ENCODE data around the gene CBX3.
"Not testable (repeated sequence)": the region's sequence is repeated elsewhere in the genome, so short reads cannot be mapped to it uniquely, and the experiment has no call there.

Gene CBX3

DNA sequence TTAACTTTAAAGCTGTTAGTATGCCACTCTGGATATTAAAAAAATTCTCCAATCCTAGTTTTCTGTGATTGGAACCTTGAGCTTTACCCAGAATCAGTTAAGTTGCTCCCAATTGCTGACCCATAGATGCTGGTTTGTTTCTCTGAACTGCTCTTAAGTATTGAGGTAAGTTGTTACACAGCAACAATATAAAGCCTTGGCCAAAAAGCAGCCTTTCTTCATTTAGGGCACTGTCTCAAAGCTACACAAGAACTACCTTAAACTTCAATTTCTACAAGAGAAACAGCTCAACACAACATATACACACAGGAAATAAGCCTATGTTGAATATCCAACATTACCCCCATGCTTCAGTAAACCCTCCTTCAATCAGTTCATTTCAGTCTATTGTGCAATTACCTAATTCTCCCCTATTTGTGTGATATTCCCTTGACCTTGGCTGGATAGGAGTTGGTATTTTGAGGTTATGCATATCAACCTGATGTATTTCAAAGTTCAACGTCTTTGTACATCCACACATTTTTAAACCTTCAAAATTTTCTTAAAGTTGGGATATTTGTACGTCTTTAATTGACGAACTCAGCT is 12.5 kb upstream of the CBX3 start:
- DNase-seq: no peak

DNA sequence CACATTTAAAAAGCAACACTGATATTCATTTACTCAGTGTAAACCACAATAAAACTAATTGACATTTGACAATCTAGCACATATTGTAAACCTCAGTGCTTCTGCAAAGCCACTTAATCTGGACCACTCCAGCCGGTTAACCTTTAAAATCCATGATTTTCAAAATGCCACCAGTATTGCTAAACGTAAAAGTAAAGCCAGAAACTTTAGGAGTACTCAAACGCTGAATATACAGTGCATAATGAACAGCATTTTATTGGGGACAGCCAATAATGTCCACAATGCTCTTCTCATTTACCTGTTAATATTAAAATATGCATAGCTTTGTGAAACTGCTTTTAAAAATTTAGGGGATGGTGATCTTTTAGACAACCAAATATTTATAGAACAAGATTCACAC is 11.8 kb upstream of the CBX3 start:
- DNase-seq: no peak

DNA sequence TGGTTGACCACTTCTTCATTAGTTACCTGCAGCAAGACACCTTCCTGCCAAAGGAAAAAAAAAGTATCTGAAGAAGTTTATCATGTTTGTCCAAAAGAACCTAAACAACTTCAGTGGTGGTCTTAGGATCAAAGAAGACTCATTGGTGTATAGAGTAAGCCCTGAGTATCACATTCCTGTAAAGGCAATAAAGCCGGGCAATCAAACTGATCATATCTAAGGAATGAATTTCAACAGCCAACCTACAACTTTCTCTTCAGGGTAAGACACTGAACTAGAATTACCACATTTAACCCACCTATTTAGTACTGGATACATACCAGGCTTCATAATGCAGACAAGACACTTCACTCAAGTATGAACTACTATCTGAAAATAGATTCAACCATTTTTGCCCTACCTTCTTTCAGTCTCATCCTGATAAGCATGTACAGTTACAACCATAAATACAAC is 11.1 kb upstream of the CBX3 start:
- no peak for DNase-seq

DNA sequence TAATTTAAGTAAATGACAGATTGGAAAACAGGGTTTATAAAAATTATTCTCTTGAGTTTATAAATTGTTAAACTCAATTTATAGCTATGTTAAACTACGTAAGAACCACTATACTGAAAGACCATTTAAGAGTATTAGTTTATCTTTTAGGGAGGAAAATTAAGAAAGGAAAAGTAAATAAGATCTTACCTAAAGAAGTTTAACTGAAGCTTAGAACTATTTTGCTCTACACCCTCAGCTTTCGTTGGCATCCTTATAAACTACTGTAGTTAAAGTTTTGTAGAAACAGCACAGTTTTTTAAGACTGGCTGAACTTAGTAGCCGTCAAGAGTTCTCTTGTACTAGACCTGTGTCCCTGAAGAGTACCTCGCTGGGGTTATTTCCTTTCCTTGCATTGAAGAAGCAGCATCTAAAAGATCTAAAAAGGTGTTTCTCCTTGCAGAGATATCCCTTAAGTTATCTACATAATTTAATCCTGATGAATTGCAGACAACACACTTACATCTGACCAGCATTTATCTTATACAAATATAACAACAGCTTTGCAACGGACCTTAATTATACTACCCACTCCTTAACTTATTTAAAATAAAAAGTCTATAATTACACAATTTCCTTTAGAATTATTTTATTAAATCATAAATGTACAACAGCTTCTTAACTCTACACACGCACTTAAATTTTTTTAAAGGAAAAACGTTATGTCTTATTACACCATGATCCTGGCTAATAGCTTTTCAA is 10.1 kb upstream of the CBX3 start:
- DNase-seq: no peak

DNA sequence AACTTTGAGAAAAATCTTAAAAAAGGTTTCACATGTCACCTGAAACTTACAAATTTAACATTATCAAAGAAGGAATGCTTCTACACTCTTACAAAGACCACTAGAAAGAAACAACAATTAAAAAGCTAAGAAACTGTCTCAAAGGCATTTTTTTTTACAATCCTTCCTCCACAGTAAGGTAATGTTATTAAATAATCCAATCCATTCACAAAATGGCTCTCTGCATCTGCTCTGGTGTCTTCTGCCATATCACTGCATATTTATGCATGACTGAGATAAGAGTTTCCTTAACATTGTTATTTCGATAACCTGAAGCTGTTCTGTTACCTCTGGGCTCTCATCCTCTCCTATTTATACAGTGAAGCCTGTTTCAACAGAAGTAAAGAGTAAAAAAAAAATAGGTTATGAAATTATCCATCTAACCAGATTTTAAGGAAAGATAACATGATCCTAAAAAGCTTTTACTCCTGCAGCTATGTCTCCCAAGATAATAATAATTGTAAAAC is 9.5 kb upstream of the CBX3 start:
- no peak for DNase-seq

DNA sequence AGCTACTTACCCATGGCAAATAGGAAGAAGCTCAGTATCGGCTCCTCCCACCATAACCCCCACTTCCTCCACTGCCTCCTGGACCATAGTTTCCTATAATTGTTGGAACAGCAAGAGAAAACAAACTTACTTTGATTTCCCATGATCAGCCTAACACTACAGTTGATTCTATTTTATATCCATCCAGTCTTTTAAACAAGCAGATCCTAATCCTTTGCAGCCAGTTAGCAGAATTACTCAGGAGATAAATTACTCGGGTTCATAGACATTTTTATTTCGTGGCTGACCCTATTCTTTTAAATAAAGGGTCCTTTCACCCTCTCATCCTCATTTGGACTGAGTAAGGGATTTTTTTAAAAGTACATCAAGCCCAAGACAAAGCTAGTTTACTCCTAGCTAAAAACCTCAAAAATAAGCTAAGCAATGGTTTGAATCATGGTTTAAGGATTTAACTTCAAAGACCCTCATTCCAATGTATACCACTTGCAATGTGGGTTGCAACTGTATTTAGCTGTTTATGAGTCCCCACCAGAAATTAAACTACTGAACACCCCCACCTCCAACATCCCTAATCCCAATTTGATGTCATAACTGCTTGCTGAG is 9.0 kb upstream of the CBX3 start:
- DNase-seq: no peak

DNA sequence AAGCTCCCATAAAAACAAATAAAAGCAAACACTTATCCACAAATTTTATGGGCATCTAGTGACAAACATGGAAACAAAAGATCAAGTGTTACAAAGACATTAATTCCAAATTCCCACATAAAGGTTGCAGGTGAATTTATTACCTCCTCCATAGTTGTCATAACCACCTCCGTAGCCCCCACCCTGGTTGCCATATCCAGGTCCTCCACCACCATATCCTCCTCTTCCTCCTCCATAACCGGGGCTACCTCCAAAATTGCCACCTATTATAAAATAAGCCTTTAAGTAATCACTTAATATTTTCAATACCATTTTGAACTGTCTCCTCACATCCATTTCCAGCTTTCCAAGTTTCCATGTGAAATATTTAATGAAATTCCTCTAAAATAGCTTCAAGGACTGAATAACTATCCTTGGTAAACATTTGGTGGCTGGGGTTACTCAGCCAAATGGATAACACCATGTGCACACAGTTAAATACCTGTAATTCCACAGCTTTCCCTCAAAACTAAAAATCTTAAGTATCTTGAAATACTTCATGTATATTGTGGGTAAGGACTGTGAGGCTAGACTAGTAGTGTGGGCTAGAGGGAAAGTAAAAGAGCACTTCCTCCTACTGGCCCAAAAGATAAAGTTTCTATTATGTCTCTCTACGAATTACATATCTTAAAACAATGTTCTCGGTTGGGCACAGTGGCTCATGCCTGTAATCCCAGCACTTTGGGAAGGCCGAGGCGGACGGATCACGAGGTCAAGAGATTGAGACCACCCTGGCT is 7.9 kb upstream of the CBX3 start:
- DNase-seq: no peak

DNA sequence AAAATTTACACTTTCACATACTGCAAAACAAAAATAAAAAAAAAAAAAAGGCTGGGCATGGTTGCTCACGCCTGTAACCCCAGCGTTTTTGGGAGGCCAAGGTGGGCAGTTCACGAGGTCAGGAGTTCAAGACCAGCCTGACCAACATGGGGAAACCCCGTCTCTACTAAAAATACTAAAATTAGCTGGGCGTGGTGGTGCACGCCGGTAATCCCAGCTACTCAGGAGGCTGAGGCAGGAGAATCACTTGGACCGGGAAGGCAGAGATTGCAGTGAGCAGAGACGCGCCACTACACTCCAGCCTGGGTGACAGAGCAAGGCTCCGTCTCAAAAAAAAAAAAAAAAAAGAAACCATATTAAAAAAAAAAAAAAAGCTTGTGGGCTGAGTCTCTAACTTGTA is 6.8 kb upstream of the CBX3 start:
- DNase-seq: not testable (repeated sequence)

DNA sequence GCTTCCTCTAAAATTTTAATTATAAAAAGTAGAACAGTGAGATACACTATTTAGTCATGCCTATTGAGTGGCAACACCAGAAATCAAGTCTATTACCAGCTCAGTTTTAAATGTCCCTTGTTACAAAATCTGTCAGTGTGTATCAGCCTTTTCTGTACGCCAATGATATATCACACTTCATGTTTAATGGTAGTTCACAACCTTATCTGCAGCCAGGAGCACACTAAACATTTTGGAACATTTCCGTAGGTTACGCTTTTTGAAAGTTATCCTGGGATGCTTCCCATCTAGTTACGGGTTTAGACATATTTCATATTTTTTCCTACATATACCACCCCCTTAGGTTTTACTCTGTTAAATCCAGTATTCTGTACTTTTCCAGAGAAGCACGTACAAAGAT is 6.4 kb upstream of the CBX3 start:
- DNase-seq: no peak

DNA sequence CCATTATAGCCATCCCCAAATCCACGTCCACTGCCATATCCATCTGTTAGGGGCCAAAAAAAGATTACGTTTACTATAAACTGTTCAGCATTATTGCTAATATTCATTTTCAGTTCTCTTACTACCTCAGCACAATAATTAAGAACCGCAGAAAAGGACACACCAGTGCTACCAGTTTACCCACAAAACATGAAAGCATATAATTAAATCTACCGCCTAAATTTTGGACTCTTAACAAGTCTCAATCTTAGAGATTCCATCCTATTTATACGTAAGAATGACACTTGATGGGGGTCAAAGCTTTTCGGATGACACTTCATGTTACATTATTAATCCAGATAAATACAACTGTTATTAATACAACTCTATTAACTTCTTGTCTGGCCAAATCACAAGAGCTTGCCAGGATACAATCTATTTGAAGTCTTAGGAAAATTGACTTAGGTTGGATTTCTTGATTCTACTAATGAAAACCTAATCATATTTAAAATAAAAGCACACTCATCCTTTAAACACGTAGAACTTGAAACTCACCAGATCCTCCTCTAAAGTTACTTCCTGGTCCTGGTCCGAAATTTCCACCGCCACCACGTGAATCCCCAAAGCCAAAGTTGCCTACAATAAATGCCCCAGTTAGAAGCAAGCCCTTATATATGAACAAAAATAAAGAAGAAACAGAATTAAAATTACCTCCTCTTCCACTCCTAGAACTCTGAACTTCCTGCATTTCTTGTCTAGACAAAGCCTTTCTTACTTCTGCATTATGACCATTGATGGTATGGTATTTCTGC is 5.5 kb upstream of the CBX3 start:
- DNase-seq: no peak

DNA sequence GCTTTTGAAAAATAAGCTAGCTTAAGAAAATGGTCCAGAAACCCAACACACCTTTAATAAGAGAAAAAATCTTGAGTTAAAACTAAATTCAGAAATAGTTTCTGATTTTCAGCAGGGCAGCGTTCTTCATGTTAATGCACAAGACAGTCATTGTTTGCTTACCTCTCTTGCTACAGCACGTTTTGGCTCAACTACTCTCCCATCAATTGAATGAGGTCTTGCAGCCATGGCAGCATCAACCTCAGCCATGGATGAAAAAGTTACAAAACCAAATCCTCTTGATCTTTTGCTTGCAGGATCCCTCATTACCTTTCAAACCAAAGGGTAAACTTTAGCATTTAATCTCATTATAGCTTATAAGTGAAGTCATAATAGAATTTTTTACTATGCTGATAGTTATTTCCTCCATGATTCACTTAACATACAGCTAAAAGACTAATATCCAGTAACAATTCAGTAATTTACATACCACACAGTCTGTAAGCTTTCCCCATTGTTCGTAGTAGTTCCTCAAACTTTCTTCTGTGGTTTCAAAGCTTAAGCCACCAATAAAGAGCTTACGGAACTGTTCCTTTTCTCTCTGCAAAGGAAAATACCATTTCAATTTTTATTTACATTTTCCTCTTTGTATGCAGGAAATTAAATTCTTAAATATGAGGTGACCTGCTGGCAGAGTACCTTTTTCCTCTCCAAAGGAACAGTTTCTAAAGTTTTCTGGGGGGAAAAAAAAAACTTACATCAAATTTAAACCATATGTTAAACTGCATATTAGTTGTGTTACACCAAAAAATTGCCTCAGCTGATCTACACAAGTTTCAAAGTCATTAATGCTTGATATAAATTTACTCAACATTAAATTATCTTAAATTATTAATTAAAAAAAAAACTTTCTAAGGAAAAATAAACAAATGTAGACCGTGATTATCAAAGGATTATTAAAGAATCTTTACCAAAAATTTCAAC is 4.1 kb upstream of the CBX3 start:
- no peak for DNase-seq

DNA sequence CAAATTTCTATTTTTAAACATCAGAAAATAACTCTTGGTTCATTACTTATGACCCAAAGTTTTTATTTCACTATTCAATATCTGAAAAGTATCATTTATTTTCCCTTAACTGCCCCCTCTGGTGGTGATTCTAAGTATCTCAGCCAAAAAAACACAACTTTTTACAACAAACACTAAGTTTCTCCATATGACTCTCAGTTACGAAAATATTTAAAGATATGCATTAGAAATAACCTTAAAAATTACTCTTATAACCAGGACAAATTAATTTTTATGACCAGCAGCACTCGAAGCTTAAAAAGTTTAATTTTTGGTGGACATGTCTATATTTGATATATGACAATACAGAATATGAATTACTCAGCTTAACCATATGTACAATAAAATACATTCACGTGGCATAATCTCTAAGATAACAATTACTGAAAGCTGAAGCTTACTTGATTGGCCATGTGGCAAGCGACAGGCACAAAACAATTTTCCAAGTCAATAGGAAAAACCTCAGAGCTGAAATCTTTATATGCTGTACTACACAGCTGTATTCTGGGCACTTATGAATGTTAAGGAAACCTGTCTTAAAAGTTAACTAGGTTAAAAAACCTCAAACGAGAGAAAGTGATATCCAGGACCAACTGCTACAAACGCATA is 3.3 kb upstream of the CBX3 start:
- no peak for DNase-seq

DNA sequence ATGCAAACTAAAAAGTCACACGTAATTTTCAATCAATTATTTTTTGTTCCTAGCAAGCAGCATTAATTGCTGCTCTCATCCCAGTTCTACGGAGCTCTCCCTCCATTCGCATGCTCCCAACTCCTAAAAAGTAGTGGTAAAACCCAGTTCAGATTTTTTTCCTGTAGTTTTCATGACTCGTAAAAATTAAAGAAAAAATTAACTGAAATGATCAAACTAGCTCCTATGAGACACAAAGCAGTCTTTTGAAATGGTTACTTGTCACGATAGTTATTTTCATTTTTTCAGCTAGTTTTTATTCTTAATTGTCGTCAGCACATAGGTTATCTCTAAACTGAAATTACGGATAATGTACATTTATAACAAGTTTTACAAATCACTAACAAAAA is 2.8 kb upstream of the CBX3 start:
- DNase-seq: no peak

DNA sequence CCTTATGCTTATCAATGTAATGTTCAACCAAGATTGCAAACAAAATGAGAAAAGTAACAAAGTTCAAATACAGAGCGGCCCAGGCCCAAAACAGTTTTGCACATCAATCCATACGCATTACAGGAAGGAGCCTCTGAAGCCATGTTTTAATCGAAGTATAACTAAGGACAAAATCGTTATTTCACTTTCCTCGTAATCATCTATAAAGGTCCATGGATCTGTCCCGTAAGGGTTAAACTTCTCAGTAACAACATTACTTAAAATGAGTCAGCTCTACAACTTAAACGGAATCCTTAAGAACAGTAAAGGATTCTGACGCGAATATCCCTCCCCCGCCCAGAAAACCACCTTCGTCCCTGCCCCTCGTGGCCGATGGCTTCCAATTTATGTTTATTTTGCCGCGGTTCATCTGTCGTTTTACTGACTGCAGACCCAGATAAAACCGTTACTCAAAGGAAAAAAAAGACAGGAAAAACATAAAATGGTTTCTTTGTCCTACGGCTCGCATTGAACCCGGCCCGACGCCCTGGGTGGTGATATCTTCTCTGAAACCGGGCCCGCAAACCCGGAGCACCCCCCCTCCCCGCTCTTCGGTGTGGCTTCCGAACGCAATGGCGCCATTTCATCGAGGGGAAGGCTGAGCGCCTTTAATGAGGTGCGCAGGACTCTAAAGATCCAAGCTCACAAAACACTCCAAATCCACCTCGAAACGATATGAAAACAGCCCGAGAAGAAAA is 2.1 kb upstream of the CBX3 start:
- peak; percentile 57 for DNase-seq

DNA sequence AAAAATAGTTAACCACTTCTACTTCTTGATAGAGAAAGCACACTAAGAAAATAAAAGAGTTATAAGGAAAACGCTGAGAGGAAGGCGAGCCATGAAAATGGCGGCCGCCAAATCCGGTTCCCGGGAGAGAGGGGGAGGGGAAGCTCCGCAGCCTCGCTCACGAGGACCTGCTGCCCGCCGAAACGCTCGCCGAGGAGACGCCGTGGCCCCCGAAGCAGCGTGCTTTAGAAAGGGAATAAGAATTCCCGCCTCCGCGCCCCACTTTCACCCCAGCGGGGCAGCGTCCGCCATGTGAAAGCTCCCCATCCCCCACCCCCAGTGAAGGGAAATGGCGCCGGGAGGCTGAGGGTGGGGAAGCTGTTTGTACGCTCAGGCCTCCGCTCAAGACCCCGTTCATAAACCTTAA is 1.5 kb upstream of the CBX3 start:
- peak; percentile 58 for DNase-seq

DNA sequence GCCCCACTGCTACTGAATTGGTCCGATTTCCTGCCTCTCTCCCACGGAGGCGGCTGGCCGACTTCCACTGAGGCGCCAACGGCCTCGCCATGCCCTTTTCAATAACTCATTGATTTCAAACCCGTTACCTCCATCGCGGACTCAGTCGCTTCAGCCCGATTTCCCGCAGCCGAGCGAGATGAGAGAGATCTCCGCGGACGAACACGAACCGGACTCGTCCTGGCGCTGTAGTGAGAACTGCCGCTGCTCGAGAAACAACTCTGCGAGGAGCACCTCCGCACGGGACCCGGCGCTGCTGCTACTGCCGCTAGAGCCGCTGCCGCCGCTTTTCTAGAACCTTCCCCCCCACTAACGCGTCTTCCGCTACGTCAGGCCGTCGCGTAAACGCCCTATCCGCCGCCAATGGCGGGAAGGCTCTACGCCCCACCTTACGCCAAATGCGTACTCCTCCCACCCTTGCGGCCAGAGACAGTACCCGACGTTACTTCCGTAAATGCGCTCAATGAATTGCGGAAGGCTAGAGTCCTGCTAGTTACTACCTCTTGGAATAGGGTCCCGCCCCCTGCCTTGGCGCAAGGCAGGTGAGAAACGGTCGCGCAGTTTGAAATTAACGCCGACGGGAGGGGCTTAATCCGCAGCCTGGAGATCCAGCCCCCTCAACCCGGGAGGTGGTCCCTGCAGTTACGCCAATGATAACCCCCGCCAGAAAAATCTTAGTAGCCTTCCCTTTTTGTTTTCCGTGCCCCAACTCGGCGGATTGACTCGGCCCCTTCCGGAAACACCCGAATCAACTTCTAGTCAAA is 900 bp upstream of the CBX3 start, which contains the start of gene HNRNPA2B1:
HNRNPA2B1 (minus strand) TSS at position 303 of the 803 bp plus-strand sequence; CDS start at position 134, 169 bp downstream.
- DNase-seq: peak; percentile 98

DNA sequence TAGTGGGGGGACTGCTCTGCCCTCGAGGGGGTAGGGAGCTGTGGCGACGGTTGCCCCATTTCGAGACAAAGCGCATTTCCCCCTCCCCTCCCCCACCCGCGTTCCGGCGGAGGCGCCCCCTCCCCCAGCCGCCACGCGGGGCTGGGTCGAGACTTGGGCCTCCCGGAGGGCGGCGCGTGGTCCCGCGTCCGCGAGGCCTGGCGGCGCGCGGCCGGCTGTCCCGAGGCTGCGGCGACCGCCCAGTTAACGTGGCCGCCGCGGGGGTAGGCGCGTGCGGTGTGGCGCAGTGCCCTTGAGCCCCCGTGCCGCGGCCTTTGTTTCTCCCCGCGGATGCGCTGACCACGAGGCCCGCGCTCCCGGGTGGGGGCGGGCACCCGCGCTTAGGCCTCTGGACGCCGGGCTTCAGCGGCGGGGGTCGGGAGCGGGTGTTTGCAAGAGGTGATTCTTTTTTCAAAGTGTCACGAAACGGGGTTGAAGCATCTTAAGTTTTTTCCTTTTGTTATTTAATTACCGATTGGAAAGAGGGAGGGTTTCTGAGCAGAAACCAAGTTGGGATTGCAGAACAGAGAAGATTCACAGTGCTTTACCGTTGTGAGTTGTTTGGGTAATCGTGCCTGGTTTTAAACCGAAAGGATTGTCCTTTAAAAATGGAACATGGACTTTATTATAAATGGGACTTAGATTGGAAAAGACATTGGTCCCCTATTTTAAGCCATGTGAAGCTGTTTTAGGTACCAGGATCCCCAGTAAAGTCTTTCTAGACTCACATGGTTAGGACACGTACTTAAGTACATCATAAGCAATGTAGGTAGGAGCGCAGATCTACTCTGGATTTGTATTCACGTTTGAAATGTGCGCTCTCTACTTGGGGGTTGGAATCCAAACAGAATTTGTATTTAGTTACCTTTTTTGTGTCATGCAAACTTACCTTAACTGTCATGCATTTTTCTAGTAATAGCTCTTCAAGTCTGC is 760 bp downstream of the CBX3 start:
- peak; percentile 58 for DNase-seq

DNA sequence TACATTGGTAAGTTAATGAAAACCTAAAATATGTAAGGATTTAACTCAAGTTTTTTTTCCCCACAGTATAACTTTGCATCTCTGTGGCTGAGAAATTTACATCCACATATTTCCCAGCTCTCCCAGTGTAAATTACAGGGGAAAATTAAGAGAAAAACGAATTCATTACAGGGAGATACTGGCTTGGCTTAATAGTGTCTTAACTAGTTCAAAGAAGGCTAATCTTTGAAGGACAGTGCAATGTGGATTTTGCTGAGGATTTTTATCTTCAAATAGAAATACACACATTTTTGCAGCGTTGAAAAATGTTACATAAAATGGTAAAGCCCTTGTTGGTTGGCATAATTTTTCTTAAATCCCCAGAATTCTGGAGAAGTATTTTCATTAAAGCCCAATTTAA is 1.5 kb downstream of the CBX3 start:
- DNase-seq: no peak

All from COR-L47 (cell line).